ENCODE measurements around the gene ZFAND3. TPM values are rescaled to one million over a fixed set of nuclear protein-coding genes. Genes with fewer than 3 reads are reported as not detected.

Gene ZFAND3
- total and polyA plus RNA-seq, 12 donors, result 21.4 to 163 (median 46.3) TPM

DNA sequence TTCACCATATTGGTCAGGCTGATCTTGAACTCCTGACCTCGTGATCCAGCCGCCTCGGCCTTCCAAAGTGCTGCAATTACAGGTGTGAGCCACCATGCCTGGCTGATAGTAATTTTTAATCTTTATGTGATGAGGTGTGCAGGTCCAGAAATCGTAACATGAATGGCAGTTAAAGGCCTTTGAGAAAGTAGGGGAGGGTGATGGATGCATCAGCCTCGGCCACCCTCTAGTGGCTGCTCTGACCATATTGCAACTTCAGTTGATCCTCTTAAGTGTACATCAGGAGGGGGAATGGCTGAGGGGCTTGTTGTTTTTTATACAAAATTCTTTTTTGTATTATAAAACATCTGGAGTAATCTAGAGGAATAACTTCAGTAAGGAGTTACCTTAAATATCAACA lies 193.0 kb downstream of the ZFAND3 start:
- no peaks in the 10 kb centered on the region for H3K4me1 ChIP-seq (replicated peaks in 1 of 2)
- no peak overlapping the region for H3K4me3 ChIP-seq
- no peak overlapping the region for H3K27ac ChIP-seq
- intact Hi-C loops (cut with DNase I), result loop anchor here in 1 of 2 donors (10.0 kb wide), 1 partner anchor 308 kb away; no protein-coding TSS in a partner anchor
- TF ChIP-seq POLR2A (IDR thresholded peaks at IDR 0.05), result no peak
- TF ChIP-seq, protein P1, sequence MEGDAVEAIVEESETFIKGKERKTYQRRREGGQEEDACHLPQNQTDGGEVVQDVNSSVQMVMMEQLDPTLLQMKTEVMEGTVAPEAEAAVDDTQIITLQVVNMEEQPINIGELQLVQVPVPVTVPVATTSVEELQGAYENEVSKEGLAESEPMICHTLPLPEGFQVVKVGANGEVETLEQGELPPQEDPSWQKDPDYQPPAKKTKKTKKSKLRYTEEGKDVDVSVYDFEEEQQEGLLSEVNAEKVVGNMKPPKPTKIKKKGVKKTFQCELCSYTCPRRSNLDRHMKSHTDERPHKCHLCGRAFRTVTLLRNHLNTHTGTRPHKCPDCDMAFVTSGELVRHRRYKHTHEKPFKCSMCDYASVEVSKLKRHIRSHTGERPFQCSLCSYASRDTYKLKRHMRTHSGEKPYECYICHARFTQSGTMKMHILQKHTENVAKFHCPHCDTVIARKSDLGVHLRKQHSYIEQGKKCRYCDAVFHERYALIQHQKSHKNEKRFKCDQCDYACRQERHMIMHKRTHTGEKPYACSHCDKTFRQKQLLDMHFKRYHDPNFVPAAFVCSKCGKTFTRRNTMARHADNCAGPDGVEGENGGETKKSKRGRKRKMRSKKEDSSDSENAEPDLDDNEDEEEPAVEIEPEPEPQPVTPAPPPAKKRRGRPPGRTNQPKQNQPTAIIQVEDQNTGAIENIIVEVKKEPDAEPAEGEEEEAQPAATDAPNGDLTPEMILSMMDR (IDR thresholded peaks at IDR 0.05), result peak; percentile 46 to 72 (median 64)
- no peaks in the 10 kb centered on the region for H3K27me3 ChIP-seq
- peaks cover 0 to 7% (median 0%) of the 10 kb centered on the region in 3 donors for H3K9me3 ChIP-seq (replicated peaks in 1 of 3)
- no peaks in the 10 kb centered on the region for H3K36me3 ChIP-seq (replicated peaks in 1 of 2)
- 63 to 75% (median 69%) methylated on average over 5 of the region's 5 CpGs for WGBS, 4 donors
- DNase-seq, result peak in 2 of 7 donors; percentile 15 to 20

DNA sequence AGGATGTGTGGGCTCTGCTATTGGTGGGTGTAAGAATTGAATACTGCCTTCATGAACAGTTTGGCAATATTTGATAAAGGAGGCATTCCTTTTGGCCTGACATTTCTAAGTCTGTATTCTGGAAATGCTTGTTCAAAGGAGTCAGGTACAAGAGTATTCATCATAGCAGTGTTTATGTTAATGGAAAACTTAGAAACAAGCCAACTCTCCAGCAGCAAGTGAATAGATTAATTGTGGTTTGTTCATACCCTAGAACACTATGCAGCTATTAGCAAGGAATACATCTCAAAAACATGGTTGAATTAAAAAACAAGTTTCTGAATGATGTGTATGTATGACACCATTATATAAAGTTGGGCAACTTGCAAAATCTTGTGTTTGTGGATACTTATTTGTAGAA lies 195.8 kb downstream of the ZFAND3 start:
- Histone ChIP-seq H3K9me3 (replicated peaks in 1 of 3) (peaks cover 0 to 7% (median 0%) of the 10 kb centered on the region in 3 donors), H3K27me3 (no peaks in the 10 kb centered on the region), H3K4me1 (replicated peaks in 1 of 2) (no peaks in the 10 kb centered on the region), H3K4me3 (no peak overlapping the region), H3K36me3 (replicated peaks in 1 of 2) (no peaks in the 10 kb centered on the region), H3K27ac (no peak overlapping the region)
- DNase-seq, result no peak
- intact Hi-C loops (cut with DNase I), result loop anchor here in 1 of 2 donors (10.0 kb wide), 1 partner anchor 311 kb away; no protein-coding TSS in a partner anchor
- TF ChIP-seq, protein P1 (IDR thresholded peaks at IDR 0.05), result no peak
- TF ChIP-seq POLR2A (IDR thresholded peaks at IDR 0.05), result no peak

DNA sequence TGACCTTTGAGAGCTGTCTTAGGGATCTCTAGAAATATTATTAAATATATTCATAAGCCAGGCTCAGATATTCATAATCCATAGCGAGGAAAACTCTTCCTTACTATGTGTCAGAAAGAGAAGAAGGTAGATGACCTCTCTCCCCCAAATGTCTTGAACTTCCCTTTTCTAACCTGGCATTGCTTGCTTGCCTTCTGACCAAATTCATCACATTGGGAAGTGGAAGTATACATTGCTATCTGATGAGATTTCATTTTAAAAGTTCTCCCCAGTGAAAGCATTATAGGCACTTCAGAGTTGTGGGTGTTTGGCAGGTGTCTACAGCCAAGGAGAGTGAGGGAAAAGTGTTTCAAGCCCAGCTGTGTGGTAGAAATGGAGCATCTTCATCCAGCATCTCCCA lies 197.3 kb downstream of the ZFAND3 start:
- TF ChIP-seq POLR2A (IDR thresholded peaks at IDR 0.05), result no peak
- TF ChIP-seq, protein P1 (IDR thresholded peaks at IDR 0.05), result no peak
- intact Hi-C loops (cut with DNase I), result loop anchor here in 1 of 2 donors (10.0 kb wide), 1 partner anchor 312 kb away; no protein-coding TSS in a partner anchor
- peaks cover 0 to 8% of the 10 kb centered on the region in 2 donors for H3K4me1 ChIP-seq (replicated peaks in 1 of 2)
- H3K27me3 ChIP-seq, result no peaks in the 10 kb centered on the region
- no peaks in the 10 kb centered on the region for H3K36me3 ChIP-seq (replicated peaks in 1 of 2)
- H3K4me3 ChIP-seq, result no peak overlapping the region
- no peak for DNase-seq
- no peaks in the 10 kb centered on the region for H3K9me3 ChIP-seq (replicated peaks in 1 of 3)
- WGBS, 4 donors, result 75 to 88% (median 83%) methylated on average over 1 of the region's 1 CpG
- H3K27ac ChIP-seq, result no peak overlapping the region

DNA sequence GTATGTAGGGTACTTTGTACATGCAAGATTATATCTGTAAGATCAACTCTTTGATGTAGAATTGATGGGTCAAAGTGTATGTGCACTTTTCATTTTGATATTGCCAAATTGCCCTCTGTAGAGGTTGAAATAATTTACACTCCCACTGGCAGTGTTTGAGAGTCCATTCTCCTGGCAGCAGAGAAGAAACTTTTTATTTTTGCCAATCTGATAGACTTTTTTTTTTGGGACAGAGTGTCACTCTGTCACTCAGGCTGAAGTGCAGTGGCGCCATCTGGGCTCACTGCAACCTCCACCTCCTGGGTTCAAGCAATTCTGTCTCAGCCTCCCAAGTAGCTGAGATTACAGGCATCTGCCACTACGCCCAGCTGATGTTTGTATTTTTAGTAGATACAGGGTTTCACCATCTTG lies 199.2 kb downstream of the ZFAND3 start:
- Histone ChIP-seq H3K27me3 (no peaks in the 10 kb centered on the region), H3K36me3 (replicated peaks in 1 of 2) (no peaks in the 10 kb centered on the region), H3K9me3 (replicated peaks in 1 of 3) (no peaks in the 10 kb centered on the region), H3K4me3 (no peak overlapping the region), H3K4me1 (replicated peaks in 1 of 2) (peaks cover 0 to 8% of the 10 kb centered on the region in 2 donors), H3K27ac (no peak overlapping the region)
- TF ChIP-seq, protein P1 (IDR thresholded peaks at IDR 0.05), result no peak
- TF ChIP-seq POLR2A (IDR thresholded peaks at IDR 0.05), result no peak
- DNase-seq, result no peak
- intact Hi-C loops (cut with DNase I), result loop anchor here in 1 of 2 donors (10.0 kb wide), 1 partner anchor 314 kb away; no protein-coding TSS in a partner anchor
- 79 to 98% (median 94%) methylated on average over 2 of the region's 2 CpGs for WGBS, 4 donors

All from adrenal gland (tissue), 12 donors.